Activated T-helper 1 cell treated with Interleukin-2 at 50 U/mL for 16 hours (primary cell): ENCODE results near the gene SERPINA3.

Experiments
- DNase-seq: peaks from one replicate; pipeline ENCODE4 v3.0.0-alpha.2; 2020; ENCODE audit warnings: low read depth

SERPINA3 gene

GRCh38 chr14:94656043-94656442 lies 43.9 kb downstream of the SERPINA3 start:
- no peak for DNase-seq

- no peak for DNase-seq
These were observed 47.1 kb downstream of the SERPINA3 start for GRCh38 chr14:94659256-94659655.

- no peak for DNase-seq
These were observed 47.7 kb downstream of the SERPINA3 start for GRCh38 chr14:94659901-94660300.

- DNase-seq: no peak
These were observed 48.2 kb downstream of the SERPINA3 start for GRCh38 chr14:94660306-94660946.

- no peak for DNase-seq
These were observed 51.3 kb downstream of the SERPINA3 start for GRCh38 chr14:94663538-94663937.

GRCh38 chr14:94663965-94664704 lies 51.9 kb downstream of the SERPINA3 start:
- no peak for DNase-seq

GRCh38 chr14:94665121-94665520 lies 52.9 kb downstream of the SERPINA3 start:
- no peak for DNase-seq

GRCh38 chr14:94665544-94665943 lies 53.4 kb downstream of the SERPINA3 start:
- DNase-seq: no peak

- no peak for DNase-seq
These were observed 58.6 kb downstream of the SERPINA3 start for GRCh38 chr14:94670692-94671285.

- no peak for DNase-seq
These were observed 59.8 kb downstream of the SERPINA3 start for GRCh38 chr14:94671870-94672444.

- no peak for DNase-seq
These were observed 60.9 kb downstream of the SERPINA3 start for GRCh38 chr14:94673071-94673470.
